ENCODE results near the gene MXRA8. TPM values are rescaled to one million over a fixed set of nuclear protein-coding genes. Genes with fewer than 3 reads are reported as not detected.
A peak's percentile ranks its signal among the peaks of the same experiment; 100 is the strongest.

The MXRA8 gene
- total RNA-seq, 1 donor, result 735 TPM

- Histone ChIP-seq H3K4me2 (ENCODE audit: insufficient read depth, low read length) (no peak overlapping the region), H3K36me3 (ENCODE audit: insufficient read depth, low read length) (no peaks in the 10 kb centered on the region), H3K27ac (ENCODE audit: low read depth, low read length) (no peak overlapping the region), H3K27me3 (ENCODE audit: insufficient read depth, low read length) (no peaks in the 10 kb centered on the region), H4K20me1 (ENCODE audit: insufficient read depth, low read length) (no peaks in the 10 kb centered on the region), H3K9me3 (ENCODE audit: low read depth, low read length) (peaks cover 4% of the 10 kb centered on the region), H3K4me3 (ENCODE audit: insufficient read depth, low read length) (no peak overlapping the region), H3K4me1 (ENCODE audit: insufficient read depth, low read length) (peaks cover 19% of the 10 kb centered on the region), H2AFZ (ENCODE audit: low read length) (no peak overlapping the region), H3K79me2 (ENCODE audit: insufficient read depth, low read length) (peaks cover 4% of the 10 kb centered on the region)
- no peak for TF ChIP-seq CTCF (IDR thresholded peaks at IDR 0.05; ENCODE audit: extremely low read depth, low read depth, low read length)
- no peak for DNase-seq (ENCODE audit: insufficient read length, low spot score, missing footprints)
Observed at GRCh38 chr1:1365875-1366698, 7.7 kb upstream of the MXRA8 start.

- H3K27me3 ChIP-seq (ENCODE audit: insufficient read depth, low read length), result no peaks in the 10 kb centered on the region
- peaks cover 4% of the 10 kb centered on the region for H3K9me3 ChIP-seq (ENCODE audit: low read depth, low read length)
- H2AFZ ChIP-seq (ENCODE audit: low read length), result no peak overlapping the region
- DNase-seq (ENCODE audit: insufficient read length, low spot score, missing footprints), result peak; percentile 32
- H3K36me3 ChIP-seq (ENCODE audit: insufficient read depth, low read length), result no peaks in the 10 kb centered on the region
- peaks cover 7% of the 10 kb centered on the region for H3K79me2 ChIP-seq (ENCODE audit: insufficient read depth, low read length)
- no peak overlapping the region for H3K4me3 ChIP-seq (ENCODE audit: insufficient read depth, low read length)
- no peak overlapping the region for H3K27ac ChIP-seq (ENCODE audit: low read depth, low read length)
- H4K20me1 ChIP-seq (ENCODE audit: insufficient read depth, low read length), result no peaks in the 10 kb centered on the region
- no peak overlapping the region for H3K4me2 ChIP-seq (ENCODE audit: insufficient read depth, low read length)
- H3K4me1 ChIP-seq (ENCODE audit: insufficient read depth, low read length), result peaks cover 30% of the 10 kb centered on the region
- no peak for TF ChIP-seq CTCF (IDR thresholded peaks at IDR 0.05; ENCODE audit: extremely low read depth, low read depth, low read length)
Observed at GRCh38 chr1:1364266-1364665, 5.9 kb upstream of the MXRA8 start.

GRCh38 chr1:1361982-1362423 lies 3.6 kb upstream of the MXRA8 start:
- H3K79me2 ChIP-seq (ENCODE audit: insufficient read depth, low read length), result peaks cover 21% of the 10 kb centered on the region
- peaks cover 40% of the 10 kb centered on the region for H3K4me1 ChIP-seq (ENCODE audit: insufficient read depth, low read length)
- H3K36me3 ChIP-seq (ENCODE audit: insufficient read depth, low read length), result no peaks in the 10 kb centered on the region
- H3K4me2 ChIP-seq (ENCODE audit: insufficient read depth, low read length), result peak overlapping the region; percentile 89
- peak; percentile 20 for TF ChIP-seq CTCF (IDR thresholded peaks at IDR 0.05; ENCODE audit: extremely low read depth, low read depth, low read length)
- peaks cover 4% of the 10 kb centered on the region for H4K20me1 ChIP-seq (ENCODE audit: insufficient read depth, low read length)
- H3K27ac ChIP-seq (ENCODE audit: low read depth, low read length), result peak overlapping the region; percentile 85
- H2AFZ ChIP-seq (ENCODE audit: low read length), result peak overlapping the region; percentile 53
- H3K27me3 ChIP-seq (ENCODE audit: insufficient read depth, low read length), result no peaks in the 10 kb centered on the region
- peak; percentile 94 for DNase-seq (ENCODE audit: insufficient read length, low spot score, missing footprints)
- peaks cover under 1% of the 10 kb centered on the region for H3K9me3 ChIP-seq (ENCODE audit: low read depth, low read length)
- peak overlapping the region; percentile 42 for H3K4me3 ChIP-seq (ENCODE audit: insufficient read depth, low read length)

GRCh38 chr1:1361233-1361981 lies 3.1 kb upstream of the MXRA8 start:
- Histone ChIP-seq H4K20me1 (ENCODE audit: insufficient read depth, low read length) (peaks cover 8% of the 10 kb centered on the region), H3K4me3 (ENCODE audit: insufficient read depth, low read length) (peak overlapping the region; percentile 42), H3K4me2 (ENCODE audit: insufficient read depth, low read length) (peak overlapping the region; percentile 89), H3K27ac (ENCODE audit: low read depth, low read length) (peak overlapping the region; percentile 85), H3K79me2 (ENCODE audit: insufficient read depth, low read length) (peaks cover 26% of the 10 kb centered on the region), H3K4me1 (ENCODE audit: insufficient read depth, low read length) (peaks cover 40% of the 10 kb centered on the region), H3K9me3 (ENCODE audit: low read depth, low read length) (no peaks in the 10 kb centered on the region), H3K36me3 (ENCODE audit: insufficient read depth, low read length) (no peaks in the 10 kb centered on the region), H3K27me3 (ENCODE audit: insufficient read depth, low read length) (no peaks in the 10 kb centered on the region), H2AFZ (ENCODE audit: low read length) (peak overlapping the region; percentile 26)
- no peak for TF ChIP-seq CTCF (IDR thresholded peaks at IDR 0.05; ENCODE audit: extremely low read depth, low read depth, low read length)
- peak; percentile 86 for DNase-seq (ENCODE audit: insufficient read length, low spot score, missing footprints)

Measured in osteoblast (primary cell).